OCI-LY1 (cell line): Measurements from ENCODE around the gene SELP.

Experiments
- EZH2 ChIP-seq: fragments of 200-600 bp; sonication (generic), shearing (Covaris generic); IDR thresholded peaks from 2 replicates; pipeline ENCODE4 v1.8.0; 2017; ENCODE audit warnings: borderline replicate concordance, mixed run types, mild to moderate bottlenecking, antibody characterized with exemption, low read length, moderate library complexity, mixed read lengths
- TF ChIP-seq, protein P1 (sequence below): fragments of 200-600 bp; sonication (generic), shearing (Covaris generic); IDR thresholded peaks from 2 replicates; pipeline ENCODE4 v1.5.1; 2017; ENCODE audit warnings: mild to moderate bottlenecking, antibody characterized with exemption, low read length, moderate library complexity, mixed read lengths

DNA sequence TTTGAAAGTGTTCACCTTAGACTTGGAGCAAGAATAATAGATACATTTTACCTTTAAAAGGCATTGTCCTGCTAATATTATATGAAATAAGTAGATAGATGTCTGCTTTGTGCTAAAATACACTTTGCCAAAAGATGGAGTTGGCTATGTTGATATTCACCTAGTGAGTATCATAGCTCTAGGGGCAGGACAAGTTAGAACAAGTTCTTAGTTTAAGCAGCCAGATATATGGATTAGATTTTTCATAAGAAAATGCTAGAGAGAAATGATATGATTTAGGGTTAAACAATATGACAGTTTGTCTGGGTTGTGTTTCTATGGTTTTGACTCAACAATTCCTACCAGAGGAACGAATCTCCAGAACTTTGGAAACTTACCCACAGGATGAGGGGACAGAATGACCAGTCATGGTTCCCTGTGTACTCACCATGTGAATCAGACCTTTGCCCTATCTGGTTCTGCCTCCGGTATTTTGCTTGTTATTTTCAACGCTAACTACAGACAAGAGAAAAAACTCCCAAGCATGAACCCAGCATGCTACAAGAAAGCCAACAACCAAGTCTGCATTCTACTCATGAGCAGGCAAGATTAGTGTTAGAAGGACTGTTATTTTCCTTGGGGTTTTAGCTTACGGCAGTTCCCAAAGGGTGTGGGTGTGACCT lies 45.3 kb downstream of the SELP start:
- no peak for TF ChIP-seq EZH2
- TF ChIP-seq, protein P1, sequence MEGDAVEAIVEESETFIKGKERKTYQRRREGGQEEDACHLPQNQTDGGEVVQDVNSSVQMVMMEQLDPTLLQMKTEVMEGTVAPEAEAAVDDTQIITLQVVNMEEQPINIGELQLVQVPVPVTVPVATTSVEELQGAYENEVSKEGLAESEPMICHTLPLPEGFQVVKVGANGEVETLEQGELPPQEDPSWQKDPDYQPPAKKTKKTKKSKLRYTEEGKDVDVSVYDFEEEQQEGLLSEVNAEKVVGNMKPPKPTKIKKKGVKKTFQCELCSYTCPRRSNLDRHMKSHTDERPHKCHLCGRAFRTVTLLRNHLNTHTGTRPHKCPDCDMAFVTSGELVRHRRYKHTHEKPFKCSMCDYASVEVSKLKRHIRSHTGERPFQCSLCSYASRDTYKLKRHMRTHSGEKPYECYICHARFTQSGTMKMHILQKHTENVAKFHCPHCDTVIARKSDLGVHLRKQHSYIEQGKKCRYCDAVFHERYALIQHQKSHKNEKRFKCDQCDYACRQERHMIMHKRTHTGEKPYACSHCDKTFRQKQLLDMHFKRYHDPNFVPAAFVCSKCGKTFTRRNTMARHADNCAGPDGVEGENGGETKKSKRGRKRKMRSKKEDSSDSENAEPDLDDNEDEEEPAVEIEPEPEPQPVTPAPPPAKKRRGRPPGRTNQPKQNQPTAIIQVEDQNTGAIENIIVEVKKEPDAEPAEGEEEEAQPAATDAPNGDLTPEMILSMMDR: no peak
